ENCODE measurements around the gene CRHR1. TPM values are rescaled to one million over a fixed set of nuclear protein-coding genes. Genes with fewer than 3 reads are reported as not detected.

CRHR1 gene
- total and polyA plus RNA-seq, 8 donors = not detected

- intact Hi-C loops (cut with DNase I) = no loop called here
- Histone ChIP-seq H3K27me3 (peaks cover 0 to 84% of the 10 kb centered on the region in 2 donors), H3K27ac (no peak overlapping the region), H3K4me3 (no peak overlapping the region), H3K4me1 (no peaks in the 10 kb centered on the region), H3K36me3 (no peaks in the 10 kb centered on the region), H3K9me3 (no peaks in the 10 kb centered on the region)
- DNase-seq (no peak), ATAC-seq (no peak)
- TF ChIP-seq CTCF (IDR thresholded peaks at IDR 0.05) = no peak
Observed at GRCh38 chr17:45748731-45749310, 35.3 kb upstream of the CRHR1 start.

GRCh38 chr17:45749831-45750335, 34.2 kb upstream of the CRHR1 start:
- H3K36me3 ChIP-seq = no peaks in the 10 kb centered on the region
- intact Hi-C loops (cut with DNase I) = no loop called here
- ATAC-seq (no peak), DNase-seq (no peak)
- H3K27ac ChIP-seq = no peak overlapping the region
- H3K4me1 ChIP-seq = no peaks in the 10 kb centered on the region
- no peak overlapping the region for H3K4me3 ChIP-seq
- H3K9me3 ChIP-seq = no peaks in the 10 kb centered on the region
- H3K27me3 ChIP-seq = peaks cover 0 to 84% of the 10 kb centered on the region in 2 donors
- no peak for TF ChIP-seq CTCF (IDR thresholded peaks at IDR 0.05)

- DNase-seq = no peak
- H3K27ac ChIP-seq = no peak overlapping the region
Observed at GRCh38 chr17:45750779-45751440, 33.2 kb upstream of the CRHR1 start.

GRCh38 chr17:45751466-45751865, 32.7 kb upstream of the CRHR1 start:
- TF ChIP-seq CTCF (IDR thresholded peaks at IDR 0.05) = no peak
- no peaks in the 10 kb centered on the region for H3K9me3 ChIP-seq
- peaks cover 0 to 86% of the 10 kb centered on the region in 2 donors for H3K27me3 ChIP-seq
- no peaks in the 10 kb centered on the region for H3K4me1 ChIP-seq
- H3K4me3 ChIP-seq = no peak overlapping the region
- no peak for DNase-seq
- no peaks in the 10 kb centered on the region for H3K36me3 ChIP-seq
- intact Hi-C loops (cut with DNase I) = no loop called here
- no peak overlapping the region for H3K27ac ChIP-seq
- no peak for ATAC-seq

More at GRCh38 chr17:45750779-45751440, 33.2 kb upstream of the CRHR1 start:
- no peak overlapping the region for H3K4me3 ChIP-seq
- intact Hi-C loops (cut with DNase I) = no loop called here
- H3K9me3 ChIP-seq = no peaks in the 10 kb centered on the region
- no peaks in the 10 kb centered on the region for H3K36me3 ChIP-seq
- TF ChIP-seq CTCF (IDR thresholded peaks at IDR 0.05) = no peak
- no peak for ATAC-seq
- H3K27me3 ChIP-seq = peaks cover 0 to 86% of the 10 kb centered on the region in 2 donors
- H3K4me1 ChIP-seq = no peaks in the 10 kb centered on the region

GRCh38 chr17:45752246-45752645, 31.9 kb upstream of the CRHR1 start:
- Histone ChIP-seq H3K4me1 (no peaks in the 10 kb centered on the region), H3K4me3 (no peak overlapping the region), H3K9me3 (no peaks in the 10 kb centered on the region), H3K27me3 (peaks cover 0 to 87% of the 10 kb centered on the region in 2 donors), H3K36me3 (no peaks in the 10 kb centered on the region), H3K27ac (no peak overlapping the region)
- TF ChIP-seq CTCF (IDR thresholded peaks at IDR 0.05) = no peak
- intact Hi-C loops (cut with DNase I) = no loop called here
- no peak for ATAC-seq
- no peak for DNase-seq
